Endothelial cell of umbilical vein (primary cell): ENCODE measurements around the gene MAP3K19. TPM values are rescaled to one million over a fixed set of nuclear protein-coding genes. Genes with fewer than 3 reads are reported as not detected.
"Not testable (repeated sequence)": the region's sequence is repeated elsewhere in the genome, so short reads cannot be mapped to it uniquely, and the experiment has no call there.

Experiments used
- BruUV-seq: library from RNA; stranded (reverse); fragments of 400-500 nt; replicated peaks from 2 replicates; lab custom pipeline; 2021; lab: Mats Ljungman, UMichigan
- CTCF ChIA-PET: fragments of 300-600, 350-600 bp; sonication (Branson Sonifier 250); formaldehyde crosslinking; loops from one replicate; lab custom pipeline; 2021; ENCODE audit warnings: antibody characterized with exemption, inconsistent platforms; lab: Charles Lee
- POLR2A ChIA-PET: fragments of 300-600, 350-600 bp; sonication (Branson Sonifier 250); formaldehyde crosslinking; loops from one replicate; lab custom pipeline; 2021; ENCODE audit warnings: antibody characterized with exemption, inconsistent platforms; lab: Charles Lee
- DNase-seq: peaks from one replicate; pipeline ENCODE4 v3.0.0-alpha.2; 2011; ENCODE audit warnings: low read depth, low spot score
- FAIRE-seq: peaks from 2 replicates; lab custom pipeline; 2011; peaks lifted over from hg19 to GRCh38; lab: Jason Lieb, UNC
- H2AFZ ChIP-seq: 2 replicates; pipeline ENCODE4 v1.6.0; 2012; ENCODE audit warnings: low read depth, low read length, control low read depth, inconsistent platforms
- H3K27ac ChIP-seq: 2 replicates; pipeline ENCODE4 v1.5.1; 2011; ENCODE audit warnings: low read depth, mild to moderate bottlenecking, control low read depth, low read length, moderate library complexity; ENCODE audit not compliant: insufficient read depth
- H3K27me3 ChIP-seq, 2 experiments: 2 replicates each; pipeline versions ENCODE4 v1.6.0 to v1.6.1; 2011; ENCODE audit warnings: low read length in 2 of 2, mixed read lengths in 1 of 2; ENCODE audit not compliant: control insufficient read depth in 2 of 2, insufficient read depth in 2 of 2
- H3K36me3 ChIP-seq, 2 experiments: 2 replicates in 1 of 2; 3 replicates in 1 of 2; pipeline ENCODE4 v1.5.1; 2011; ENCODE audit warnings: low read length in 2 of 2, mild to moderate bottlenecking in 1 of 2, moderate library complexity in 1 of 2; ENCODE audit not compliant: control insufficient read depth in 2 of 2, insufficient read depth in 2 of 2; ENCODE audit errors: extremely low read depth in 1 of 2
- H3K4me1 ChIP-seq: 3 replicates; pipeline ENCODE4 v1.5.1; 2011; ENCODE audit warnings: mild to moderate bottlenecking, low read length; ENCODE audit not compliant: control insufficient read depth, insufficient read depth; ENCODE audit errors: extremely low read depth
- H3K4me2 ChIP-seq: 2 replicates; pipeline ENCODE4 v1.6.1; 2011; ENCODE audit warnings: low read length, control low read depth, mixed read lengths; ENCODE audit not compliant: insufficient read depth
- H3K4me3 ChIP-seq, 3 experiments: fragments of 200-600 bp in 1 of 3; sonication (generic), shearing (Covaris generic) in 1 of 3; replicated peaks in 1 of 3; 2 replicates each; pipeline ENCODE4 v1.5.1; 2011 to 2016; ENCODE audit warnings: control low read depth in 3 of 3, low read length in 3 of 3, mild to moderate bottlenecking in 2 of 3, inconsistent platforms in 1 of 3, low read depth in 1 of 3, moderate library complexity in 1 of 3; ENCODE audit not compliant: insufficient read depth in 1 of 3
- H3K79me2 ChIP-seq: 2 replicates; pipeline ENCODE4 v1.6.0; 2012; ENCODE audit warnings: low read length, inconsistent platforms; ENCODE audit not compliant: control insufficient read depth, insufficient read depth
- H3K9ac ChIP-seq: replicated peaks from 2 replicates; pipeline ENCODE3; 2011; ENCODE audit warnings: low read length, control low read depth; ENCODE audit not compliant: insufficient read depth; ENCODE audit errors: extremely low read depth
- H3K9me1 ChIP-seq: replicated peaks from 3 replicates; pipeline ENCODE4 v1.6.0; 2011; ENCODE audit warnings: mild to moderate bottlenecking, low read length; ENCODE audit not compliant: control insufficient read depth, insufficient read depth; ENCODE audit errors: extremely low read depth
- H3K9me3 ChIP-seq: replicated peaks from 2 replicates; pipeline ENCODE4 v1.5.1; 2012; ENCODE audit warnings: low read length, inconsistent platforms; ENCODE audit not compliant: control insufficient read depth, insufficient read depth
- H4K20me1 ChIP-seq: replicated peaks from 2 replicates; pipeline ENCODE3; 2011; ENCODE audit warnings: mild to moderate bottlenecking, low read length; ENCODE audit not compliant: control insufficient read depth, insufficient read depth; ENCODE audit errors: extremely low read depth
- EZH2 ChIP-seq: IDR thresholded peaks from 2 replicates; pipeline ENCODE4 v1.6.1; 2012; ENCODE audit warnings: borderline replicate concordance, low read depth, mild to moderate bottlenecking, moderate library complexity, low read length, inconsistent platforms; ENCODE audit not compliant: severe bottlenecking
- FOS ChIP-seq: IDR thresholded peaks from 2 replicates; pipeline ENCODE4 v1.6.1; 2011; ENCODE audit warnings: mild to moderate bottlenecking, low read length, moderate library complexity, borderline replicate concordance; ENCODE audit not compliant: insufficient read depth
- GATA2 ChIP-seq: IDR thresholded peaks from 2 replicates; pipeline ENCODE4 v1.7.0; 2011; ENCODE audit warnings: low read depth, mild to moderate bottlenecking, moderate library complexity, mixed read lengths, low read length; ENCODE audit not compliant: insufficient read length, insufficient read depth
- JUN ChIP-seq: IDR thresholded peaks from 2 replicates; pipeline ENCODE4 v1.6.1; 2011; ENCODE audit warnings: borderline replicate concordance, low read depth; ENCODE audit not compliant: insufficient read length, insufficient read depth
- POLR2AphosphoS5 ChIP-seq: IDR thresholded peaks from 2 replicates; pipeline ENCODE4 v1.6.1; 2012; ENCODE audit warnings: low read depth, mild to moderate bottlenecking, control low read depth, low read length, moderate library complexity; ENCODE audit not compliant: insufficient read depth
- dilution Hi-C: fragments of 300-500 bp; cut with MboI; formaldehyde crosslinking; loops from one replicate; pipeline ENCODE4 v1.15.0; 2019; ENCODE audit warnings: low sequenced_read_pairs; ENCODE audit not compliant: extremely low pct_ligation_motif_present
- intact Hi-C: fragments of 100-400 bp; cut with micrococcal nuclease; formaldehyde crosslinking; loops from one replicate; pipeline ENCODE4 v1.10.0; 2022
- polyA plus RNA-seq, 4 experiments: library from polyadenylated mRNA; depleted of rRNA in 3 of 4; stranded (reverse) in 3 of 4; unstranded in 1 of 4; fragments of >200 nt; gene quantifications; 2 replicates each; pipeline versions ENCODE4 v1.2.1 to v1.2.3, GENCODE V29; 2011 to 2012; ENCODE audit warnings: missing spikeins in 1 of 4
- total RNA-seq: library from RNA; stranded (reverse); gene quantifications from 2 replicates; pipeline ENCODE4 v1.2.3, GENCODE V29; 2021

The MAP3K19 gene
- total and polyA plus RNA-seq, 2 donors (not counting 3 experiments of a cell fraction or from before 2014, with no cell fraction given) = not detected

GRCh38 chr2:134979221-134979620 lies 68.0 kb downstream of the MAP3K19 start:
- Histone ChIP-seq H3K27me3 (peaks cover 3 to 8% of the 10 kb centered on the region in 2 experiments), H3K4me1 (peaks cover 4% of the 10 kb centered on the region), H3K9ac (no peak overlapping the region), H3K9me1 (no peaks in the 10 kb centered on the region), H3K9me3 (no peaks in the 10 kb centered on the region), H3K79me2 (no peaks in the 10 kb centered on the region), H3K36me3 (no peaks in the 10 kb centered on the region), H4K20me1 (no peaks in the 10 kb centered on the region), H3K4me2 (no peak overlapping the region), H2AFZ (no peak overlapping the region), H3K27ac (no peak overlapping the region), H3K4me3 (no peak overlapping the region)
- FAIRE-seq = no peak
- dilution Hi-C loops (no loop called here), intact Hi-C loops (no loop called here)
- ChIA-PET CTCF (interaction anchor here (1.6 to 3.1 kb wide), 3 partner anchors 11 to 730 kb away, joined by 4 to 26 read pairs (median 5); no protein-coding TSS in a partner anchor), POLR2A (no interaction called here)
- no TSS peak for BruUV-seq
- DNase-seq = no peak
- TF ChIP-seq EZH2 (no peak), FOS (no peak), JUN (no peak), POLR2AphosphoS5 (no peak), GATA2 (no peak)

- FAIRE-seq, H2AFZ ChIP-seq, H3K9me1 ChIP-seq, BruUV-seq, intact Hi-C loops, dilution Hi-C loops, DNase-seq, H3K79me2 ChIP-seq, H4K20me1 ChIP-seq, H3K9me3 ChIP-seq, H3K36me3 ChIP-seq, H3K27ac ChIP-seq, H3K27me3 ChIP-seq, POLR2A ChIA-PET, H3K4me2 ChIP-seq, H3K4me3 ChIP-seq, H3K9ac ChIP-seq, H3K4me1 ChIP-seq: not testable (repeated sequence)
- CTCF ChIA-PET = interaction anchor here (0.7 to 3.1 kb wide), 2 partner anchors 13 to 1646 kb away, joined by 3 to 26 read pairs; no protein-coding TSS in a partner anchor
Measured at GRCh38 chr2:134977104-134977503, 70.1 kb downstream of the MAP3K19 start.
